ENCODE results near the gene POLDIP3.
A peak's percentile ranks its signal among the peaks of the same experiment; 100 is the strongest.

POLDIP3 gene

GRCh38 chr22:42642806-42643633, 28.3 kb upstream of the POLDIP3 start:
- no peak for DNase-seq

- DNase-seq: no peak
These were observed 27.2 kb upstream of the POLDIP3 start for GRCh38 chr22:42641801-42642413.

- DNase-seq: no peak
These were observed 25.0 kb upstream of the POLDIP3 start for GRCh38 chr22:42639541-42640241.

GRCh38 chr22:42637555-42637954, 22.9 kb upstream of the POLDIP3 start:
- no peak for DNase-seq

- no peak for DNase-seq
These were observed 21.8 kb upstream of the POLDIP3 start for GRCh38 chr22:42636506-42636905.

- DNase-seq: no peak
These were observed 20.8 kb upstream of the POLDIP3 start for GRCh38 chr22:42635531-42635930.

- DNase-seq: no peak
These were observed 18.3 kb upstream of the POLDIP3 start for GRCh38 chr22:42633013-42633412.

- DNase-seq: no peak
These were observed 17.4 kb upstream of the POLDIP3 start for GRCh38 chr22:42632096-42632495.

- no peak for DNase-seq
These were observed 16.4 kb upstream of the POLDIP3 start for GRCh38 chr22:42630901-42631602.

GRCh38 chr22:42630211-42630610, 15.5 kb upstream of the POLDIP3 start:
- no peak for DNase-seq

- no peak for DNase-seq
These were observed 13.3 kb upstream of the POLDIP3 start for GRCh38 chr22:42627981-42628380.

GRCh38 chr22:42626951-42627625, 12.4 kb upstream of the POLDIP3 start:
- DNase-seq: no peak

- DNase-seq: no peak
These were observed 11.7 kb upstream of the POLDIP3 start for GRCh38 chr22:42626431-42626830.

GRCh38 chr22:42625416-42625815, 10.7 kb upstream of the POLDIP3 start:
- no peak for DNase-seq

- DNase-seq: no peak
These were observed 9.9 kb upstream of the POLDIP3 start for GRCh38 chr22:42624551-42625106.

GRCh38 chr22:42623756-42624441, 9.2 kb upstream of the POLDIP3 start:
- no peak for DNase-seq

GRCh38 chr22:42623301-42623751, 8.6 kb upstream of the POLDIP3 start:
- DNase-seq: no peak

- no peak for DNase-seq
These were observed 7.5 kb upstream of the POLDIP3 start for GRCh38 chr22:42622061-42622710.

- peak in 1 of 2 experiments; percentile 26 for DNase-seq
These were observed 6.9 kb upstream of the POLDIP3 start for GRCh38 chr22:42621505-42622002.

GRCh38 chr22:42620084-42620483, 5.4 kb upstream of the POLDIP3 start:
- DNase-seq: no peak
